ENCODE measurements around the gene IGFLR1.

DNA sequence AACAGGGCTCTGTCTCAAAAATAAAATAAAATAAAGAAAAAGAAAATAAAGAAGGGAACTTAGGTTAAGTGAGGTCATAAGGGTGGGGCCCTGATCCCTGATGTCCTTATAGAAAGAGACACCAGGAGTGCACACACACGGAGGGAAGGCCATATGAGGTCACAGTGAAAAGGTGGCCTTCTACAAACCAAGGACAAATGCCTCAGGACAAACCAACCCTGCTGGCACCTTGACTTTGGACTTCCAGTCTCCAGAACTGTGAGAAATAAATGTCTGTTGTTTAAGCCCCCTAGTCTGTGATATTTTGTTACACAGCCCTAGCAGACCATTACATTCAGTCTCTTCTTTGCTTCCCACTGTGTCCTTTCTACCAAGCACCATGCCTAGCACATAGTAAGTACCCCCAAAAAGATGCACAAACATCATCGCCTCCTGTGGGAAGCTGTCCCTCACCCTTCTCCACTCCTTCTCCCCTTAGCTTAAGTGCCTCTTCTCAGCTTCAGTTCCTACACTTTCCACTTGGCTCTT is 46.3 kb downstream of the IGFLR1 start:
- TF ChIP-seq, protein P1, sequence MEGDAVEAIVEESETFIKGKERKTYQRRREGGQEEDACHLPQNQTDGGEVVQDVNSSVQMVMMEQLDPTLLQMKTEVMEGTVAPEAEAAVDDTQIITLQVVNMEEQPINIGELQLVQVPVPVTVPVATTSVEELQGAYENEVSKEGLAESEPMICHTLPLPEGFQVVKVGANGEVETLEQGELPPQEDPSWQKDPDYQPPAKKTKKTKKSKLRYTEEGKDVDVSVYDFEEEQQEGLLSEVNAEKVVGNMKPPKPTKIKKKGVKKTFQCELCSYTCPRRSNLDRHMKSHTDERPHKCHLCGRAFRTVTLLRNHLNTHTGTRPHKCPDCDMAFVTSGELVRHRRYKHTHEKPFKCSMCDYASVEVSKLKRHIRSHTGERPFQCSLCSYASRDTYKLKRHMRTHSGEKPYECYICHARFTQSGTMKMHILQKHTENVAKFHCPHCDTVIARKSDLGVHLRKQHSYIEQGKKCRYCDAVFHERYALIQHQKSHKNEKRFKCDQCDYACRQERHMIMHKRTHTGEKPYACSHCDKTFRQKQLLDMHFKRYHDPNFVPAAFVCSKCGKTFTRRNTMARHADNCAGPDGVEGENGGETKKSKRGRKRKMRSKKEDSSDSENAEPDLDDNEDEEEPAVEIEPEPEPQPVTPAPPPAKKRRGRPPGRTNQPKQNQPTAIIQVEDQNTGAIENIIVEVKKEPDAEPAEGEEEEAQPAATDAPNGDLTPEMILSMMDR (IDR thresholded peaks at IDR 0.05), result no peak
- no peak for TF ChIP-seq POLR2A (IDR thresholded peaks at IDR 0.05)
